ENCODE results near the gene DYNLT4.

Gene DYNLT4

DNA sequence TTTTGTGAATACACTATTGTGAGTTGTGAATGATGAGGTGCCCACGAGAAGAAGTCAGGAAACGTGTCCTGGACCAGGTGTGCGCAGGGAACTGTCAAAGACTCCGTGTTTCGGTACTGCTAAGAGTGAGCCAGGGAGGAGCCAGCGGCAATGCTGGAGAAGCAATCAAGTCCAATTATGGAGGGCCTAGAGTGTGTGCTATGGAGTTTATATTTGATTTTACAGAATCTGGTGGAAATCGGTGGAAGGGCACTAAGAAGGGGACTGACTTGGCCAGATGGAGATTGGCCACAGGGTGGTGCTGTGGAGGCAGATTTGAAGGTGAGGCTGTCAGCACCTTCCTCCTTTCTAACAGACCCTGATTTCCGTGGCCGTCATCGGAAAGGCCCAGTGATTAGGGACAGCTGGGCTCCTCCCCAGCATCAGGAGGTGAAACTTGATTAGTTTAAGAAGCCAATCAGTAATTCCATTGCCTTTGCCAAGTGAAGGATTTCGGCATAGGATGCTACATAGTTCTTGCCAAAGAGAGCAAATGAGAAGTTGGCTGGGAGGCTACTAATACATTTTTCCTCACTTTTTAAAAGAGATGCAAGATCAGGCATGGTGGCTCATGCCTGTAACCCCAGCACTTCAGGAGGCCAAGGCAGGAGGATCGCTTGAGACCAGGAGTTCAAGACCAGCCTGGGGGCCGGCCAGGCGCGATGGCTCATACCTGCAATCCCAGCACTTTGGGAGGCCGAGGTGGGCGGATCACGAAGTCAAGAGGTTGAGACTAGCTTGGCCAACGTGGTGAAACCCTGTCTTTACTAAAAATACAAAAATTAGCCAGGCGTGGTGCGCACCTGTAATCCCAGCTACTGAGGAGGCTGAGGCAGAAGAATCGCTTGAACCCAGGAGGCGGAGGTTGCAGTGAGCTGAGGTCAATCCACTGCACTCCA, 28.9 kb upstream of the DYNLT4 start:
- no peak overlapping the region for H3K4me3 ChIP-seq (ENCODE audit: low read depth, low read length)
- TF ChIP-seq, protein P1, sequence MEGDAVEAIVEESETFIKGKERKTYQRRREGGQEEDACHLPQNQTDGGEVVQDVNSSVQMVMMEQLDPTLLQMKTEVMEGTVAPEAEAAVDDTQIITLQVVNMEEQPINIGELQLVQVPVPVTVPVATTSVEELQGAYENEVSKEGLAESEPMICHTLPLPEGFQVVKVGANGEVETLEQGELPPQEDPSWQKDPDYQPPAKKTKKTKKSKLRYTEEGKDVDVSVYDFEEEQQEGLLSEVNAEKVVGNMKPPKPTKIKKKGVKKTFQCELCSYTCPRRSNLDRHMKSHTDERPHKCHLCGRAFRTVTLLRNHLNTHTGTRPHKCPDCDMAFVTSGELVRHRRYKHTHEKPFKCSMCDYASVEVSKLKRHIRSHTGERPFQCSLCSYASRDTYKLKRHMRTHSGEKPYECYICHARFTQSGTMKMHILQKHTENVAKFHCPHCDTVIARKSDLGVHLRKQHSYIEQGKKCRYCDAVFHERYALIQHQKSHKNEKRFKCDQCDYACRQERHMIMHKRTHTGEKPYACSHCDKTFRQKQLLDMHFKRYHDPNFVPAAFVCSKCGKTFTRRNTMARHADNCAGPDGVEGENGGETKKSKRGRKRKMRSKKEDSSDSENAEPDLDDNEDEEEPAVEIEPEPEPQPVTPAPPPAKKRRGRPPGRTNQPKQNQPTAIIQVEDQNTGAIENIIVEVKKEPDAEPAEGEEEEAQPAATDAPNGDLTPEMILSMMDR (IDR thresholded peaks at IDR 0.05; ENCODE audit: borderline replicate concordance, insufficient read depth, low read depth, low read length) = peak; percentile 88

- no peak overlapping the region for H3K4me3 ChIP-seq (ENCODE audit: low read depth, low read length)
- TF ChIP-seq, protein P1 (IDR thresholded peaks at IDR 0.05; ENCODE audit: borderline replicate concordance, insufficient read depth, low read depth, low read length) = no peak
Measured at GRCh38 chr1:44834328-44834727, 27.2 kb upstream of the DYNLT4 start.

DNA sequence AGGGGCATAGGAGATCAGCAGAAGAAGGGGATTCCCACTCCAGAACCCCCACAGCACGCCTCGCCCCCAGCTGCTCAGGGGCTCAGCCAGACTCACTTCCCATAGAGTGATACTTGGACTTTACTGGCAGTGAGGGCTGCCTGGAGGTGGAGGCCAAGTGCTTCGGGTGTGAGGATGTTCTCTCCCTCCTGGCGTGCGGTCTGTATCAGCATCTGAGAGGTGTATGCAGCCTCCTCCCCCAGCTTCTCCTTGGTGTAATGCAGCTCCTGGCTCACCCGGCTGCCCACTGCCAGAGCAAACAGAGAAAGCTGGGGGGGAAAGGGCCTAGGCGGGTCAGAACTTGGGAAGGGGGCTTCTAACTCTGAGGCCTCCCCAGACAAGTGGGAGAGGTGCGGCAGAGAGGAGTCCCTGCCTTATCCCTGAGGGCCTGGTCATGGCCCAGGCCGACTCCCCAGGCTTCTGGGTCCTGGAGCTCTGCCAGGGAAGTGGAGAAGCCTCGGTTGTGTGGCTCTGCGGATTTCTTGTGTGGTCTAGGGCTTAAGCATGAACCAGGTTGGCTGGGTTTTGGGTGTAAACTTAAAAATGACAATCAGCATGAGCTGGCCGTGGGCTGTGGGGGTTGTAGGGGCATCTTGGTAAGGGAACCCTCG, 25.0 kb upstream of the DYNLT4 start:
- TF ChIP-seq, protein P1 (IDR thresholded peaks at IDR 0.05; ENCODE audit: borderline replicate concordance, insufficient read depth, low read depth, low read length) = no peak
- no peak overlapping the region for H3K4me3 ChIP-seq (ENCODE audit: low read depth, low read length)

GRCh38 chr1:44831516-44831915, 24.4 kb upstream of the DYNLT4 start:
- no peak overlapping the region for H3K4me3 ChIP-seq (ENCODE audit: low read depth, low read length)
- TF ChIP-seq, protein P1 (IDR thresholded peaks at IDR 0.05; ENCODE audit: borderline replicate concordance, insufficient read depth, low read depth, low read length) = no peak

- no peak overlapping the region for H3K4me3 ChIP-seq (ENCODE audit: low read depth, low read length)
- TF ChIP-seq, protein P1 (IDR thresholded peaks at IDR 0.05; ENCODE audit: borderline replicate concordance, insufficient read depth, low read depth, low read length) = no peak
Measured at GRCh38 chr1:44830900-44831304, 23.8 kb upstream of the DYNLT4 start.

DNA sequence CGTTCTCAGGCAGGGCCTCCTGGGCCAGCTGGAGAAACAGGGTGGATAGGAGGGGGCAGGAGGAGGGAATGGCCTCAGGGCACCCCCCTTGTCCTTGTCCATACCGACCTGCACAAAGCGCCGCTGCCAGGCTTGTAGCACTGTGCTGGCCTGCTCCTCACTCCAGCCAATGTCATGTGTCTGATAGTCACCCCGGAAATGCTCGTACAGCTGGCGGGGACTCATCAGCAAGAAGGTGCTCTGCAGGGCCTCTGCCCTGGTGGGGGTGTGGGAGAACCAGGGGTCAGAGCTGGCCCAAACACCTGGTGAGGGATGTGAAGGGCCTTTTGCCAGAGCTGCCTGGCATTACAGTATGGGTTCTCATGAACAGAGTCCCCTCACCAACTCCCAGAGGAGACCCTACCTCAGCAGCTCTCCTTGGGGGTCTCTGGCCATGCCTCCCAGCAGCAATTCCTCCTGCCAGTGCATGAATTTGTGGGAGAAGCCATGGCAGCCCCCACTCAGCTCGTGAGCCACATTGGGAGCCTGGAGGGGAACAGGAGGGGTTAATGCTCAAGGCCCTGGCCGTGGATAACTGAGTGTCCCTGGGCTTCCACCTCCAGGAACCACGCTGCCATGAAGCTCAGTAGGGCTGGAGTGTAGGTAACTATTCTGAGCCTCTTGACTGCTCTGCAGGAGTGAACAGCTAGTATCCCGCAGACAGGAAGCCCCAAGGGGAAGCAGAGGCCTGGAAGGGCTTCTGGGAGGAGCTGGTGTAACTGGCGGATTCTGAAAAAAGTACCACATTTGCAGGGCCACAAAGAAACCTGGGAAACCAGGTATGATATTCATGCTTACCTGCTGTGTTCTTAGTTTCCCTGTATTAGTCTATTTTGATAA, 22.6 kb upstream of the DYNLT4 start:
- no peak overlapping the region for H3K4me3 ChIP-seq (ENCODE audit: low read depth, low read length)
- TF ChIP-seq, protein P1 (IDR thresholded peaks at IDR 0.05; ENCODE audit: borderline replicate concordance, insufficient read depth, low read depth, low read length) = no peak
